Activated T-helper 2 cell treated with anti-CD3 and anti-CD28 coated beads, Interferon-gamma antibody, Interleukin-2, Interleukin-4, amounts not matched to agents 10 μg/mL and 5 μg/mL and 100 μg/mL, durations not matched to agents 14 hours and 24 hours and 36 hours (primary cell): Measurements from ENCODE around the gene OR2AE1. TPM values are rescaled to one million over a fixed set of nuclear protein-coding genes. Genes with fewer than 3 reads are reported as not detected.

Source experiments
- DNase-seq: peaks from one replicate; pipeline ENCODE4 v3.0.0; 2021; ENCODE audit warnings: low spot score
- H3K27ac Mint-ChIP-seq: one replicate; pipeline ENCODE4 v1.8.0; 2021; ENCODE audit warnings: mixed read lengths
- H3K27me3 Mint-ChIP-seq: one replicate; pipeline ENCODE4 v1.8.0; 2021; ENCODE audit warnings: low read depth, mixed read lengths
- H3K36me3 Mint-ChIP-seq: one replicate; pipeline ENCODE4 v1.8.0; 2021; ENCODE audit warnings: low read depth, mixed read lengths
- H3K4me1 Mint-ChIP-seq: one replicate; pipeline ENCODE4 v1.8.0; 2021; ENCODE audit warnings: low read depth, mixed read lengths
- H3K4me3 Mint-ChIP-seq: one replicate; pipeline ENCODE4 v1.8.0; 2021; ENCODE audit warnings: low read depth, mild to moderate bottlenecking, moderate library complexity, mixed read lengths
- H3K9me3 Mint-ChIP-seq: one replicate; pipeline ENCODE4 v1.8.0; 2021; ENCODE audit warnings: mixed read lengths
- intact Hi-C: fragments of 100-400 bp; cut with micrococcal nuclease; formaldehyde crosslinking; loops from one replicate; pipeline ENCODE4 v1.15.1; 2023
- total RNA-seq: library from RNA; stranded (reverse); gene quantifications from 2 replicates; pipeline ENCODE4 v1.2.3, GENCODE V29; 2022

OR2AE1 gene
- total RNA-seq, 1 donor from 2014 or later = 0.23 TPM

GRCh38 chr7:99843808-99844207 lies 33.0 kb downstream of the OR2AE1 start:
- H3K27me3 Mint-ChIP-seq = peaks cover 18% of the 10 kb centered on the region
- no peaks in the 10 kb centered on the region for H3K4me1 Mint-ChIP-seq
- DNase-seq = no peak
- no peaks in the 10 kb centered on the region for H3K36me3 Mint-ChIP-seq
- no peak overlapping the region for H3K27ac Mint-ChIP-seq
- H3K9me3 Mint-ChIP-seq = no peaks in the 10 kb centered on the region
- no peak overlapping the region for H3K4me3 Mint-ChIP-seq
- intact Hi-C loops = no loop called here

- no peak overlapping the region for H3K27ac Mint-ChIP-seq
- H3K36me3 Mint-ChIP-seq = no peaks in the 10 kb centered on the region
- peaks cover 18% of the 10 kb centered on the region for H3K27me3 Mint-ChIP-seq
- DNase-seq = no peak
- no peaks in the 10 kb centered on the region for H3K9me3 Mint-ChIP-seq
- no peak overlapping the region for H3K4me3 Mint-ChIP-seq
- intact Hi-C loops = no loop called here
- peaks cover 4% of the 10 kb centered on the region for H3K4me1 Mint-ChIP-seq
Observed at GRCh38 chr7:99842926-99843325, 33.9 kb downstream of the OR2AE1 start.

DNA sequence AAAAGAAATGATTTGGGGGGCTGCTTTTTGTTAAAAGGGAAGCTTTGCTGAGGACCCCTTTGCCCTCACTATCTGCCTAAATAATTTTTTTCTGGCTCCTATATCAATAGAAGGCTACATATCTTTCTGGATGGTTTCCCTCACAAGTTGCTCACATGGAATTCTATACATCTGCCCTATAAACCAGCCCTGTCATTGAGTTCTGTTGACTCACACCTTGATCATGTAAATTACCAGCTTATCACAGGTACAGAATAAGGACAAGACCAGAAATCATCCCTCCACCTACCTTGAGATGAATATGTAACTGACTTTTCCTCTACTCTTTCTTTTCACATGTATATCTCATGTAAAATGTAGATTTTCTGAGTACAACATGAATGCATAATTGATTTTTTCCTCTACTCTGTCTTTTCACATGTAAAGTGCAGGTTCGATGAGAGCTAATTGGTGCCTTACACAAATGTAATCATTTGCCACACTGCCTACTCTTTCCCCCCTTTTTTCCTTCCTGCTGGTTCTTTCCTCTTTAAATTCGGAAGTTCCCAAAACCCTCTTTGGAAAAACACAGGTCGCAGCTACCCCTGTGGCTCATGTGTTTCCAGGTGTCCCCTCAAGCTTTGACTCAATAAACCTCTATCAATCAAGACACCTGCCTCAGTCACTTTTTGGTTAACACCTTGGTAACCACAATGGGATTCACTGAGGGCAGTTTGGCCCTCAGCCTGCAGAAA lies 36.5 kb downstream of the OR2AE1 start:
- Mint-ChIP-seq H3K4me1 (peaks cover 7% of the 10 kb centered on the region), H3K9me3 (no peaks in the 10 kb centered on the region), H3K27me3 (peaks cover 11% of the 10 kb centered on the region), H3K27ac (no peak overlapping the region), H3K36me3 (no peaks in the 10 kb centered on the region), H3K4me3 (no peak overlapping the region)
- intact Hi-C loops = no loop called here
- no peak for DNase-seq

DNA sequence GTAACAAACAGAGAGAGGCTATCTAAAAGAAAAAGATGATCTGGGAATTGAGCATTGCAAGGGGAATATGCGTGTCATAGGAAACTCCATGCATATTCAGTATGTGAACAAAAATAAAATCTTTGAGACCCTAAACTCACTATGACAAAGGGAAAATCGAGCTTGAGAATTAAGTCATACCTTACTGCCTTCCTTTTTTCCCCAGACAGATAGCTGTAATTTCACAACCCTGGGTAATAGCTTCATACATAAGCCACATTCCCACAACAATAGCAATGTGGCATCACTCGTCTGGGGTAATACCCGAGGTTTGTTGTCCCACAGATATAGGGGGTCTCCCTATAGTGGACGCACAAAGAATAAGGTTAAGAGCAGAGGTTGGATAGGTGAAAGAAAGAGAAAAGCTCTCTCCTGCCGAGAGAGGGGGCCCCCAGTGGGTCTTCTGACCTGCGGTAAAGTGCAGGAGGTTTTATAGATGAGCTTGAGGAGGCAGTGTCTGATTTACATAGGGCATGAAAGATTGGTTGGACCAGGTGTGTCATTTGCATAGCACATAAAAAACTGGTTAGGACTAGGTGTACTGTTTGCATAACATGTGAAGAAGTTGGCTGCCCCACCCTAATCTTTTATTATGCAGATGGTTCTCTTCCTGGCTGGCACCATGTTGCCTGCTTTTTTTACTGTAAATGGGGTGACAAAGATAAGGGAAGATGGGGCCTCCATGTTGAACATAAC lies 37.4 kb downstream of the OR2AE1 start:
- no peak for DNase-seq
- Mint-ChIP-seq H3K4me1 (peaks cover 7% of the 10 kb centered on the region), H3K27me3 (peaks cover 11% of the 10 kb centered on the region), H3K36me3 (no peaks in the 10 kb centered on the region), H3K9me3 (no peaks in the 10 kb centered on the region), H3K4me3 (no peak overlapping the region), H3K27ac (no peak overlapping the region)
- intact Hi-C loops = loop anchor here (10.0 kb wide), 1 partner anchor 95 kb away; no protein-coding TSS in a partner anchor

GRCh38 chr7:99837649-99838361 lies 39.0 kb downstream of the OR2AE1 start:
- Mint-ChIP-seq H3K4me1 (peaks cover 7% of the 10 kb centered on the region), H3K9me3 (no peaks in the 10 kb centered on the region), H3K4me3 (no peak overlapping the region), H3K36me3 (no peaks in the 10 kb centered on the region), H3K27ac (no peak overlapping the region), H3K27me3 (peaks cover 15% of the 10 kb centered on the region)
- intact Hi-C loops = loop anchor here (10.0 kb wide), 1 partner anchor 93 kb away; no protein-coding TSS in a partner anchor
- DNase-seq = no peak

GRCh38 chr7:99835189-99835588 lies 41.6 kb downstream of the OR2AE1 start:
- H3K4me1 Mint-ChIP-seq = peaks cover 7% of the 10 kb centered on the region
- no peaks in the 10 kb centered on the region for H3K36me3 Mint-ChIP-seq
- DNase-seq = no peak
- H3K9me3 Mint-ChIP-seq = no peaks in the 10 kb centered on the region
- no peak overlapping the region for H3K27ac Mint-ChIP-seq
- peaks cover 14% of the 10 kb centered on the region for H3K27me3 Mint-ChIP-seq
- no peak overlapping the region for H3K4me3 Mint-ChIP-seq
- intact Hi-C loops = loop anchor here (10.0 kb wide), 1 partner anchor 90 kb away; no protein-coding TSS in a partner anchor

GRCh38 chr7:99834382-99834781 lies 42.5 kb downstream of the OR2AE1 start:
- H3K36me3 Mint-ChIP-seq = no peaks in the 10 kb centered on the region
- intact Hi-C loops = loop anchor here (10.0 kb wide), 1 partner anchor 90 kb away; no protein-coding TSS in a partner anchor

GRCh38 chr7:99833289-99833877 lies 43.5 kb downstream of the OR2AE1 start:
- Mint-ChIP-seq H3K27me3 (peaks cover 22% of the 10 kb centered on the region), H3K9me3 (no peaks in the 10 kb centered on the region), H3K4me3 (no peak overlapping the region), H3K4me1 (peaks cover 7% of the 10 kb centered on the region), H3K36me3 (no peaks in the 10 kb centered on the region), H3K27ac (no peak overlapping the region)
- intact Hi-C loops = loop anchor here (10.0 kb wide), 1 partner anchor 89 kb away; no protein-coding TSS in a partner anchor
- DNase-seq = no peak

More at GRCh38 chr7:99834382-99834781, 42.5 kb downstream of the OR2AE1 start:
- no peaks in the 10 kb centered on the region for H3K9me3 Mint-ChIP-seq
- DNase-seq = no peak
- no peak overlapping the region for H3K4me3 Mint-ChIP-seq
- H3K27me3 Mint-ChIP-seq = peaks cover 15% of the 10 kb centered on the region
- H3K27ac Mint-ChIP-seq = no peak overlapping the region
- H3K4me1 Mint-ChIP-seq = peaks cover 7% of the 10 kb centered on the region

DNA sequence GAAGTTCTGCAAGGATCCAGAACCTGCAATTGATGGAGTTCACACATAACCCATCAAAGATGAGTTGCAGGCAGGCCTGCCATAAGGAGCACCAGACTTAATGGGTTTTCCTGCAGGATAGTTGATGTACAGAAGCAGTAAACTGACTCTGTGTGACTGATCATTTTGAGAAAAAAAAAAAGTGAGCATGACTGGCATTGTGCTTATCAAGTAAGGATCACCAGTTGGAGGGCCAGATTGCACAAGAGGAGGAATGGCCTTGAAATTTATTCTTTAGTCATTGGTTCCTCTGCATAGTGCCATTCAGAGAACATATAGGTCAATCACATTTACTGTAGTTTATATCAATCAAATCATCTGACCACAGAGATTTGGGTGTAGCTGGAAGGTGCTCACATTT lies 45.2 kb downstream of the OR2AE1 start:
- H3K27ac Mint-ChIP-seq = no peak overlapping the region
- peaks cover 26% of the 10 kb centered on the region for H3K27me3 Mint-ChIP-seq
- intact Hi-C loops = loop anchor here (10.0 kb wide), 1 partner anchor 87 kb away; no protein-coding TSS in a partner anchor
- no peaks in the 10 kb centered on the region for H3K4me1 Mint-ChIP-seq
- no peaks in the 10 kb centered on the region for H3K36me3 Mint-ChIP-seq
- H3K9me3 Mint-ChIP-seq = no peaks in the 10 kb centered on the region
- no peak overlapping the region for H3K4me3 Mint-ChIP-seq
- DNase-seq = no peak

GRCh38 chr7:99829524-99830160 lies 47.2 kb downstream of the OR2AE1 start:
- intact Hi-C loops = loop anchor here (10.0 kb wide), 1 partner anchor 85 kb away; no protein-coding TSS in a partner anchor
- Mint-ChIP-seq H3K27me3 (peaks cover 27% of the 10 kb centered on the region), H3K4me1 (no peaks in the 10 kb centered on the region), H3K36me3 (no peaks in the 10 kb centered on the region), H3K27ac (no peak overlapping the region), H3K4me3 (no peak overlapping the region), H3K9me3 (no peaks in the 10 kb centered on the region)
- no peak for DNase-seq

DNA sequence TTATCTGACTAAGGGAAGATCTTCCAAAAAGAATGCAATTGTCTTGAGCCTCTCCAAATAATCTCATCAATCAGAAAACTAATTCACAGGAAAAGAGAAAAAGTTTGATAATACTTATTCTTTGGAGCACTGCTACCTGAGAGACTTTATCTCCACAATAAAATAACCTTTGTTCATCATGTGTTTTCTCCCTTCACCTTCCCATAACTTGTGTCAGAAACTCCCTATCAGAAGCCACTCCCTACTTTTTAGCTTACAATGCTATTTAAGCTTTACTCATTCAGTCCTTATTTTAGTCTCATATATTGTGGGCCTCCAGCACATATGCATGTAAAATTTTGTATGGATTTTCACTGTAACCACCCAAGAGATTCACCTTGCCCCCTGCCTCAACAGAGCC lies 48.0 kb downstream of the OR2AE1 start:
- Mint-ChIP-seq H3K4me3 (no peak overlapping the region), H3K9me3 (no peaks in the 10 kb centered on the region), H3K27ac (no peak overlapping the region), H3K27me3 (peaks cover 27% of the 10 kb centered on the region), H3K4me1 (no peaks in the 10 kb centered on the region), H3K36me3 (no peaks in the 10 kb centered on the region)
- no peak for DNase-seq
- intact Hi-C loops = no loop called here
